H9 (cell line): ENCODE data around the gene SRGAP1. TPM values are rescaled to one million over a fixed set of nuclear protein-coding genes. Genes with fewer than 3 reads are reported as not detected.

Experiments
- DNase-seq: peaks from one replicate; pipeline ENCODE4 v3.0.0-alpha.2; 2017
- H2AFZ ChIP-seq: one replicate; pipeline ENCODE4 v1.6.1; 2013; ENCODE audit warnings: mild to moderate bottlenecking, low read length, control low read depth, moderate library complexity
- H2AK5ac ChIP-seq: 2 replicates; pipeline ENCODE4 v1.6.1; 2013; ENCODE audit warnings: low read length, control low read depth, mixed read lengths; ENCODE audit not compliant: insufficient read length
- H2BK120ac ChIP-seq: one replicate; pipeline ENCODE4 v1.6.1; 2013; ENCODE audit warnings: low read depth, mild to moderate bottlenecking, low read length, control low read depth, inconsistent platforms; ENCODE audit not compliant: poor library complexity, severe bottlenecking
- H2BK12ac ChIP-seq: 2 replicates; pipeline ENCODE4 v1.6.1; 2013; ENCODE audit warnings: low read length, control low read depth, mixed read lengths, low read depth; ENCODE audit not compliant: insufficient read length
- H2BK15ac ChIP-seq: 2 replicates; pipeline ENCODE4 v1.6.1; 2013; ENCODE audit warnings: low read depth, low read length, control low read depth
- H2BK20ac ChIP-seq: one replicate; pipeline ENCODE4 v1.6.1; 2013; ENCODE audit warnings: low read depth, mild to moderate bottlenecking, low read length, control low read depth, inconsistent platforms; ENCODE audit not compliant: poor library complexity, severe bottlenecking
- H2BK5ac ChIP-seq: 2 replicates; pipeline ENCODE4 v1.6.1; 2013; ENCODE audit warnings: low read length, control low read depth, mixed read lengths; ENCODE audit not compliant: insufficient read length
- H3K14ac ChIP-seq: 2 replicates; pipeline ENCODE4 v1.6.1; 2013; ENCODE audit warnings: low read length, control low read depth; ENCODE audit not compliant: insufficient read depth
- H3K18ac ChIP-seq: 2 replicates; pipeline ENCODE4 v1.6.1; 2013; ENCODE audit warnings: low read depth, mild to moderate bottlenecking, mixed read lengths, low read length, control low read depth; ENCODE audit not compliant: insufficient read length
- H3K23ac ChIP-seq: 2 replicates; pipeline ENCODE4 v1.6.1; 2013; ENCODE audit warnings: low read length, control low read depth, mixed read lengths, low read depth; ENCODE audit not compliant: insufficient read length
- H3K23me2 ChIP-seq: 2 replicates; pipeline ENCODE4 v1.6.1; 2013; ENCODE audit warnings: low read depth, mild to moderate bottlenecking, mixed read lengths, low read length, control low read depth; ENCODE audit not compliant: insufficient read length, poor library complexity, severe bottlenecking
- H3K27ac ChIP-seq: 2 replicates; pipeline ENCODE4 v1.5.1; 2013; ENCODE audit warnings: low read length, control low read depth, mixed read lengths, low read depth; ENCODE audit not compliant: insufficient read length
- H3K27me3 ChIP-seq: 2 replicates; pipeline ENCODE4 v1.6.1; 2013; ENCODE audit warnings: low read length, control low read depth, inconsistent platforms; ENCODE audit not compliant: insufficient read depth
- H3K4ac ChIP-seq: 2 replicates; pipeline ENCODE4 v1.6.1; 2013; ENCODE audit warnings: low read depth, mild to moderate bottlenecking, control low read depth, inconsistent platforms, low read length, moderate library complexity
- H3K4me1 ChIP-seq: 2 replicates; pipeline ENCODE4 v1.6.1; 2013; ENCODE audit warnings: low read length, control low read depth, inconsistent platforms; ENCODE audit not compliant: insufficient read depth
- H3K4me2 ChIP-seq: 2 replicates; pipeline ENCODE4 v1.6.1; 2013; ENCODE audit warnings: low read length, control low read depth, mixed read lengths; ENCODE audit not compliant: insufficient read length, insufficient read depth
- H3K56ac ChIP-seq: 2 replicates; pipeline ENCODE4 v1.6.1; 2013; ENCODE audit warnings: low read depth, mild to moderate bottlenecking, mixed read lengths, low read length, control low read depth; ENCODE audit not compliant: insufficient read length
- H3K79me1 ChIP-seq: 2 replicates; pipeline ENCODE4 v1.6.1; 2013; ENCODE audit warnings: low read depth, mild to moderate bottlenecking, moderate library complexity, low read length, control low read depth, inconsistent platforms; ENCODE audit not compliant: insufficient read depth, poor library complexity, severe bottlenecking
- H3K79me2 ChIP-seq: 2 replicates; pipeline ENCODE4 v1.6.1; 2013; ENCODE audit warnings: low read length, control low read depth, inconsistent platforms; ENCODE audit not compliant: insufficient read depth
- H3K9ac ChIP-seq: 2 replicates; pipeline ENCODE4 v1.6.1; 2013; ENCODE audit warnings: low read length, control low read depth, mixed read lengths; ENCODE audit not compliant: insufficient read length; ENCODE audit errors: extremely low read depth
- H3K9me3 ChIP-seq: one replicate; pipeline ENCODE4 v1.6.1; 2013; ENCODE audit warnings: low read depth, low read length, inconsistent platforms; ENCODE audit not compliant: control insufficient read depth
- H3T11ph ChIP-seq: one replicate; pipeline ENCODE4 v1.6.1; 2013; ENCODE audit warnings: mild to moderate bottlenecking, low read length, control low read depth, inconsistent platforms
- H4K20me1 ChIP-seq: one replicate; pipeline ENCODE4 v1.6.1; 2013; ENCODE audit not compliant: control insufficient read depth, insufficient read length, insufficient read depth
- H4K5ac ChIP-seq: 2 replicates; pipeline ENCODE4 v1.6.1; 2013; ENCODE audit warnings: low read depth, mild to moderate bottlenecking, mixed read lengths, low read length, control low read depth; ENCODE audit not compliant: insufficient read length
- H4K8ac ChIP-seq: replicated peaks from 2 replicates; pipeline ENCODE4 v1.6.1; 2013; ENCODE audit warnings: low read length, control low read depth, mixed read lengths, low read depth; ENCODE audit not compliant: insufficient read length
- H4K91ac ChIP-seq: 2 replicates; pipeline ENCODE4 v1.6.1; 2013; ENCODE audit warnings: low read depth, mild to moderate bottlenecking, moderate library complexity, mixed read lengths, low read length, control low read depth; ENCODE audit not compliant: insufficient read length
- H3K27ac Mint-ChIP-seq, 3 experiments: 2 replicates in 2 of 3; 3 replicates in 1 of 3; pipeline ENCODE4 v1.8.0; 2020 to 2021; ENCODE audit warnings: mixed read lengths in 3 of 3, mild to moderate bottlenecking in 1 of 3, moderate library complexity in 1 of 3
- H3K27me3 Mint-ChIP-seq: 2 replicates; pipeline ENCODE4 v1.8.0; 2021; ENCODE audit warnings: low read depth, mild to moderate bottlenecking, moderate library complexity, mixed read lengths
- H3K36me3 Mint-ChIP-seq, 3 experiments: 2 replicates in 2 of 3; 3 replicates in 1 of 3; pipeline ENCODE4 v1.8.0; 2020 to 2021; ENCODE audit warnings: low read depth in 3 of 3, mixed read lengths in 3 of 3; ENCODE audit not compliant: insufficient read depth in 1 of 3
- H3K4me1 Mint-ChIP-seq, 2 experiments: 2 replicates each; pipeline ENCODE4 v1.8.0; 2020; ENCODE audit warnings: mixed read lengths in 2 of 2
- H3K4me3 Mint-ChIP-seq, 2 experiments: 2 replicates in 1 of 2; 3 replicates in 1 of 2; pipeline ENCODE4 v1.8.0; 2020 to 2021; ENCODE audit warnings: mild to moderate bottlenecking in 2 of 2, mixed read lengths in 2 of 2, moderate library complexity in 1 of 2
- H3K9me3 Mint-ChIP-seq, 2 experiments: 2 replicates in 1 of 2; 3 replicates in 1 of 2; pipeline ENCODE4 v1.8.0; 2020; ENCODE audit warnings: mild to moderate bottlenecking in 2 of 2, mixed read lengths in 2 of 2, moderate library complexity in 1 of 2
- WGBS: extraction: QIAGEN DNeasy Blood & Tissue Kit; methylation state at CpG from one replicate; pipeline ENCODE4 v1.1.7; 2013; ENCODE audit warnings: missing lambda C conversion rate, low lambda C conversion rate, mixed read lengths; ENCODE audit not compliant: insufficient read length; ENCODE audit errors: extremely low coverage; 5-methylcytosine and 5-hydroxymethylcytosine counted together
- total RNA-seq: library from RNA; stranded (reverse); gene quantifications from 2 replicates; pipeline ENCODE4 v1.2.1, GENCODE V29; 2021
- TF ChIP-seq, protein P1 (sequence below): fragments of 200-600 bp; sonication (generic); conservative IDR thresholded peaks from 3 replicates; pipeline ENCODE4 v1.8.0; 2021; ENCODE audit warnings: antibody characterized with exemption, mild to moderate bottlenecking

The SRGAP1 gene
- total RNA-seq, 1 experiment from 2014 or later, result 4.8 TPM

DNA sequence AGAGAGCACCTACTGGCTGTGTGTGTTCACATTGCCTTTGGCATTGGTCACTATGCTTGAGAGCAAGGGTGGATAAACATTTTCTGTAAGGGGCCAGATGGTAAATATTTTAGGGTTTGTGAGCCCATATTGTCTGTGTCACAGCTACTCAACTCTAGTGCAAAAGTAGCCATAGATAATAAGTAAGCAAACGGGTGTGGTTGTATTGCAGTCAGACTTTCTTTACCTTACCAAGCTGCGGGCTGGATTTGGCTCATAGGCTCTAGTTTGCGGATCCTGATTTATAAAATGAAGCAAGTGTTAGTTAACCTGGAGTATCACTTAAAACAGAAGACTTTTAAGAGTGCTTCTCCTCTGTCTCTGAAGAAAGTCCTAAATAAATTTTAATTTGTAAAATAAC, 208.6 kb downstream of the SRGAP1 start:
- H4K91ac ChIP-seq, result no peak overlapping the region
- H4K8ac ChIP-seq, result no peak overlapping the region
- no peak overlapping the region for H2AFZ ChIP-seq
- no peak overlapping the region for H3K56ac ChIP-seq
- no peaks in the 10 kb centered on the region for H4K20me1 ChIP-seq
- no peaks in the 10 kb centered on the region for H3K4me1 Mint-ChIP-seq
- no peaks in the 10 kb centered on the region for H3K79me2 ChIP-seq
- H3K4me1 ChIP-seq, result no peaks in the 10 kb centered on the region
- H3K27me3 ChIP-seq, result no peaks in the 10 kb centered on the region
- no CpG with 5 or more reads among the region's 3 CpGs for WGBS
- no peak overlapping the region for H3K18ac ChIP-seq
- no peaks in the 10 kb centered on the region for H3K27me3 Mint-ChIP-seq
- H3K23ac ChIP-seq, result no peak overlapping the region
- H3K4me3 Mint-ChIP-seq, result no peak overlapping the region
- H2BK5ac ChIP-seq, result no peak overlapping the region
- H3K27ac Mint-ChIP-seq, result no peak overlapping the region
- H3K79me1 ChIP-seq, result no peaks in the 10 kb centered on the region
- peaks cover 0 to 9% (median 8%) of the 10 kb centered on the region in 3 experiments; a peak in 4 of 7 replicates for H3K36me3 Mint-ChIP-seq
- H3K27ac ChIP-seq, result no peak overlapping the region
- no peak overlapping the region for H2BK20ac ChIP-seq
- no peak overlapping the region for H2AK5ac ChIP-seq
- H3K9me3 Mint-ChIP-seq, result no peaks in the 10 kb centered on the region; a peak in 1 of 5 replicates
- TF ChIP-seq, protein P1, sequence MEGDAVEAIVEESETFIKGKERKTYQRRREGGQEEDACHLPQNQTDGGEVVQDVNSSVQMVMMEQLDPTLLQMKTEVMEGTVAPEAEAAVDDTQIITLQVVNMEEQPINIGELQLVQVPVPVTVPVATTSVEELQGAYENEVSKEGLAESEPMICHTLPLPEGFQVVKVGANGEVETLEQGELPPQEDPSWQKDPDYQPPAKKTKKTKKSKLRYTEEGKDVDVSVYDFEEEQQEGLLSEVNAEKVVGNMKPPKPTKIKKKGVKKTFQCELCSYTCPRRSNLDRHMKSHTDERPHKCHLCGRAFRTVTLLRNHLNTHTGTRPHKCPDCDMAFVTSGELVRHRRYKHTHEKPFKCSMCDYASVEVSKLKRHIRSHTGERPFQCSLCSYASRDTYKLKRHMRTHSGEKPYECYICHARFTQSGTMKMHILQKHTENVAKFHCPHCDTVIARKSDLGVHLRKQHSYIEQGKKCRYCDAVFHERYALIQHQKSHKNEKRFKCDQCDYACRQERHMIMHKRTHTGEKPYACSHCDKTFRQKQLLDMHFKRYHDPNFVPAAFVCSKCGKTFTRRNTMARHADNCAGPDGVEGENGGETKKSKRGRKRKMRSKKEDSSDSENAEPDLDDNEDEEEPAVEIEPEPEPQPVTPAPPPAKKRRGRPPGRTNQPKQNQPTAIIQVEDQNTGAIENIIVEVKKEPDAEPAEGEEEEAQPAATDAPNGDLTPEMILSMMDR, result no peak
- H4K5ac ChIP-seq, result no peak overlapping the region
- no peak overlapping the region for H2BK12ac ChIP-seq
- DNase-seq, result no peak
- H3K4me2 ChIP-seq, result no peak overlapping the region
- H3K9me3 ChIP-seq, result no peaks in the 10 kb centered on the region
- no peak overlapping the region for H2BK15ac ChIP-seq
- no peak overlapping the region for H3K14ac ChIP-seq
- H3T11ph ChIP-seq, result no peak overlapping the region
- no peak overlapping the region for H3K4ac ChIP-seq
- no peak overlapping the region for H3K9ac ChIP-seq
- H2BK120ac ChIP-seq, result no peak overlapping the region
- no peaks in the 10 kb centered on the region for H3K23me2 ChIP-seq
